ENCODE data around the gene PTPN9. TPM values are rescaled to one million over a fixed set of nuclear protein-coding genes. Genes with fewer than 3 reads are reported as not detected.

PTPN9 gene
- total and polyA plus RNA-seq, 10 of the 15 experiments (the other 5 are each of a cell fraction or from before 2014, with no cell fraction given), result 7.8 to 29.1 (median 18.5) TPM

DNA sequence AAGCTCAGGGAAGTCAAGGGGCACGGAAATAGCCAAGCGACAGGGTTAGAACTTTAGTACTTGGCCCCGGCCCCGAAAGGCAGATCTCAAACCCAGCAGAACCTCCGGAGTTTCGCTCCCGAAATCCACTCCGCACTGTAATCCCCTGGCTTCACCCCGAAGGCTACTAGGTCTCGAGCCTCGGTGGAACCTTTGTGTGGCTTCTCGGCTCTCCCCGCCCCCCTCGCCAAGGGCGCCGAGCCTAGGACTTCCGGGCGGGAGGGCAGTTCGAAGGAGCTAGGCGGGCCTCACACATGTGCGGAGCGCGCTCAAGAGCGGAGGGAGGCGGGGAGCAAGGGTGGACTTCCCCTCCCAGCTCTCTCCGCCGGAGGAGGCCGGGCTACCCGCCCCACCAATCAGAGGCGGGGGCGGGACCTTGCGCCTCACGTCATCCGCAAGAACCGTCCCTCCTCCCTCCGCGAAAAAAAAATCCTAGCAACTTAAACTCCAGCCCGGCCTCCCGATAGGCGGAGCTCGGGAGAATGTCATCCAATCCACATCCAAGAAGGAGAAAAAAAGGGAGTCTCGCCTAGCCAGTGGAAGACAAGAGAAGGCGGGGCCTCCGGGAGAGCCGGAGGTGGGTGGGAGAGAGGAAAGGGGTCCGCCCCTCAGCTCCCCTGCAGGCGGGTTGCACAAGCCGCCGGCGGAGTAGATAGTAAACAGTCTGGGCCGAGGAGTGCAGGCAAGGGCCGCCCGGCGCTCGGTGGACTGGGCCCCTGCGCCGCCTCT is 125.2 kb downstream of the PTPN9 start (continued):
- TF ChIP-seq, protein P1, sequence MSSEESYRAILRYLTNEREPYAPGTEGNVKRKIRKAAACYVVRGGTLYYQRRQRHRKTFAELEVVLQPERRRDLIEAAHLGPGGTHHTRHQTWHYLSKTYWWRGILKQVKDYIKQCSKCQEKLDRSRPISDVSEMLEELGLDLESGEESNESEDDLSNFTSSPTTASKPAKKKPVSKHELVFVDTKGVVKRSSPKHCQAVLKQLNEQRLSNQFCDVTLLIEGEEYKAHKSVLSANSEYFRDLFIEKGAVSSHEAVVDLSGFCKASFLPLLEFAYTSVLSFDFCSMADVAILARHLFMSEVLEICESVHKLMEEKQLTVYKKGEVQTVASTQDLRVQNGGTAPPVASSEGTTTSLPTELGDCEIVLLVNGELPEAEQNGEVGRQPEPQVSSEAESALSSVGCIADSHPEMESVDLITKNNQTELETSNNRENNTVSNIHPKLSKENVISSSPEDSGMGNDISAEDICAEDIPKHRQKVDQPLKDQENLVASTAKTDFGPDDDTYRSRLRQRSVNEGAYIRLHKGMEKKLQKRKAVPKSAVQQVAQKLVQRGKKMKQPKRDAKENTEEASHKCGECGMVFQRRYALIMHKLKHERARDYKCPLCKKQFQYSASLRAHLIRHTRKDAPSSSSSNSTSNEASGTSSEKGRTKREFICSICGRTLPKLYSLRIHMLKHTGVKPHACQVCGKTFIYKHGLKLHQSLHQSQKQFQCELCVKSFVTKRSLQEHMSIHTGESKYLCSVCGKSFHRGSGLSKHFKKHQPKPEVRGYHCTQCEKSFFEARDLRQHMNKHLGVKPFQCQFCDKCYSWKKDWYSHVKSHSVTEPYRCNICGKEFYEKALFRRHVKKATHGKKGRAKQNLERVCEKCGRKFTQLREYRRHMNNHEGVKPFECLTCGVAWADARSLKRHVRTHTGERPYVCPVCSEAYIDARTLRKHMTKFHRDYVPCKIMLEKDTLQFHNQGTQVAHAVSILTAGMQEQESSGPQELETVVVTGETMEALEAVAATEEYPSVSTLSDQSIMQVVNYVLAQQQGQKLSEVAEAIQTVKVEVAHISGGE (CRISPR knock-in tag; IDR thresholded peaks at IDR 0.05), result peak; percentile 33; the same call in 1 of the 2 replicates
- TF ChIP-seq EGR1 (IDR thresholded peaks at IDR 0.05; ENCODE audit: borderline replicate concordance in 1 of 2, low read depth in 2 of 2, low read length in 2 of 2), result peak in 1 of 2 experiments; percentile 17; a peak in 1 of 3 replicates
- TF ChIP-seq PAX5 (IDR thresholded peaks at IDR 0.05; ENCODE audit: borderline replicate concordance, low read depth, low read length), result peak; percentile 54; the same call in 1 of the 2 replicates
- TF ChIP-seq EP300 (IDR thresholded peaks at IDR 0.05; ENCODE audit: borderline replicate concordance in 1 of 2, control insufficient read depth in 1 of 2, low read depth in 2 of 2, low read length in 2 of 2), result no peak
- TF ChIP-seq SIN3A (IDR thresholded peaks at IDR 0.05; ENCODE audit: low read depth, low read length), result peak; percentile 73
- no peak for TF ChIP-seq YBX1 (IDR thresholded peaks at IDR 0.05)
- peak; percentile 89 for TF ChIP-seq POLR2A (IDR thresholded peaks at IDR 0.05; ENCODE audit: low read depth, low read length)
- no peak for TF ChIP-seq JUND (IDR thresholded peaks at IDR 0.05; ENCODE audit: low read depth, low read length)
- TF ChIP-seq SPI1 (IDR thresholded peaks at IDR 0.05; ENCODE audit: borderline replicate concordance, insufficient read depth, low read depth, low read length), result peak; percentile 69
- no peak for TF ChIP-seq KDM1A (IDR thresholded peaks at IDR 0.05; ENCODE audit: borderline replicate concordance)
- TF ChIP-seq RAD51 (IDR thresholded peaks at IDR 0.05), result no peak
- TF ChIP-seq, protein P2, sequence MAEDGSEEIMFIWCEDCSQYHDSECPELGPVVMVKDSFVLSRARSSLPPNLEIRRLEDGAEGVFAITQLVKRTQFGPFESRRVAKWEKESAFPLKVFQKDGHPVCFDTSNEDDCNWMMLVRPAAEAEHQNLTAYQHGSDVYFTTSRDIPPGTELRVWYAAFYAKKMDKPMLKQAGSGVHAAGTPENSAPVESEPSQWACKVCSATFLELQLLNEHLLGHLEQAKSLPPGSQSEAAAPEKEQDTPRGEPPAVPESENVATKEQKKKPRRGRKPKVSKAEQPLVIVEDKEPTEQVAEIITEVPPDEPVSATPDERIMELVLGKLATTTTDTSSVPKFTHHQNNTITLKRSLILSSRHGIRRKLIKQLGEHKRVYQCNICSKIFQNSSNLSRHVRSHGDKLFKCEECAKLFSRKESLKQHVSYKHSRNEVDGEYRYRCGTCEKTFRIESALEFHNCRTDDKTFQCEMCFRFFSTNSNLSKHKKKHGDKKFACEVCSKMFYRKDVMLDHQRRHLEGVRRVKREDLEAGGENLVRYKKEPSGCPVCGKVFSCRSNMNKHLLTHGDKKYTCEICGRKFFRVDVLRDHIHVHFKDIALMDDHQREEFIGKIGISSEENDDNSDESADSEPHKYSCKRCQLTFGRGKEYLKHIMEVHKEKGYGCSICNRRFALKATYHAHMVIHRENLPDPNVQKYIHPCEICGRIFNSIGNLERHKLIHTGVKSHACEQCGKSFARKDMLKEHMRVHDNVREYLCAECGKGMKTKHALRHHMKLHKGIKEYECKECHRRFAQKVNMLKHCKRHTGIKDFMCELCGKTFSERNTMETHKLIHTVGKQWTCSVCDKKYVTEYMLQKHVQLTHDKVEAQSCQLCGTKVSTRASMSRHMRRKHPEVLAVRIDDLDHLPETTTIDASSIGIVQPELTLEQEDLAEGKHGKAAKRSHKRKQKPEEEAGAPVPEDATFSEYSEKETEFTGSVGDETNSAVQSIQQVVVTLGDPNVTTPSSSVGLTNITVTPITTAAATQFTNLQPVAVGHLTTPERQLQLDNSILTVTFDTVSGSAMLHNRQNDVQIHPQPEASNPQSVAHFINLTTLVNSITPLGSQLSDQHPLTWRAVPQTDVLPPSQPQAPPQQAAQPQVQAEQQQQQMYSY (CRISPR knock-in tag; IDR thresholded peaks at IDR 0.05), result no peak
- TF ChIP-seq, protein P3, sequence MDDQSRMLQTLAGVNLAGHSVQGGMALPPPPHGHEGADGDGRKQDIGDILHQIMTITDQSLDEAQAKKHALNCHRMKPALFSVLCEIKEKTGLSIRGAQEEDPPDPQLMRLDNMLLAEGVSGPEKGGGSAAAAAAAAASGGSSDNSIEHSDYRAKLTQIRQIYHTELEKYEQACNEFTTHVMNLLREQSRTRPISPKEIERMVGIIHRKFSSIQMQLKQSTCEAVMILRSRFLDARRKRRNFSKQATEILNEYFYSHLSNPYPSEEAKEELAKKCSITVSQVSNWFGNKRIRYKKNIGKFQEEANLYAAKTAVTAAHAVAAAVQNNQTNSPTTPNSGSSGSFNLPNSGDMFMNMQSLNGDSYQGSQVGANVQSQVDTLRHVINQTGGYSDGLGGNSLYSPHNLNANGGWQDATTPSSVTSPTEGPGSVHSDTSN (IDR thresholded peaks at IDR 0.05; ENCODE audit: insufficient replicate concordance, low read depth, low read length), result no peak
- no peak; the same call in 1 of the 2 replicates for TF ChIP-seq IKZF1 (conservative IDR thresholded peaks at IDR 0.05)
- no peak for TF ChIP-seq IRF4 (IDR thresholded peaks at IDR 0.05; ENCODE audit: low read depth, low read length)
- no peak for TF ChIP-seq WRNIP1 (IDR thresholded peaks at IDR 0.05; ENCODE audit: borderline replicate concordance, low read depth, low read length)
- TF ChIP-seq MTA2 (IDR thresholded peaks at IDR 0.05; ENCODE audit: low read depth), result no peak
- TF ChIP-seq NR2C1 (IDR thresholded peaks at IDR 0.05), result peak; percentile 58
